ENCODE data around the gene PTPRT. TPM values are rescaled to one million over a fixed set of nuclear protein-coding genes. Genes with fewer than 3 reads are reported as not detected.

The PTPRT gene
- total RNA-seq, 1 experiment from 2014 or later = 0.13 TPM

- Mint-ChIP-seq H3K36me3 (ENCODE audit: insufficient read depth in 1 of 3, low read depth in 3 of 3) (no peaks in the 10 kb centered on the region; a peak in 1 of 7 replicates), H3K4me1 (no peaks in the 10 kb centered on the region)
- no peak overlapping the region for H2AFZ ChIP-seq (ENCODE audit: low read length)
Observed at GRCh38 chr20:42949950-42950349, 239.8 kb downstream of the PTPRT start.

More at GRCh38 chr20:42949950-42950349, 239.8 kb downstream of the PTPRT start:
- Mint-ChIP-seq H3K4me3 (no peak overlapping the region), H3K27ac (peak overlapping the region in 1 of 3 experiments; percentile 12; a peak in 1 of 7 replicates), H3K9me3 (peaks cover 0 to 2% of the 10 kb centered on the region in 2 experiments; a peak in 1 of 5 replicates), H3K27me3 (ENCODE audit: low read depth) (peaks cover 4% of the 10 kb centered on the region)
- Histone ChIP-seq H3K27ac (ENCODE audit: insufficient read length, low read depth, low read length) (no peak overlapping the region), H3K56ac (ENCODE audit: insufficient read length, low read depth, low read length) (no peak overlapping the region), H2BK5ac (ENCODE audit: insufficient read length, low read length) (no peak overlapping the region), H2BK120ac (ENCODE audit: low read depth, low read length, poor library complexity, severe bottlenecking) (no peak overlapping the region), H2BK12ac (ENCODE audit: insufficient read length, low read depth, low read length) (no peak overlapping the region), H3K9me3 (ENCODE audit: control insufficient read depth, low read depth, low read length) (peaks cover 5% of the 10 kb centered on the region), H3K14ac (ENCODE audit: insufficient read depth, low read length) (no peak overlapping the region), H3K79me1 (ENCODE audit: insufficient read depth, low read depth, low read length, poor library complexity, severe bottlenecking) (no peaks in the 10 kb centered on the region), H2BK15ac (ENCODE audit: low read depth, low read length) (no peak overlapping the region), H3K23me2 (ENCODE audit: insufficient read length, low read depth, low read length, poor library complexity, severe bottlenecking) (no peaks in the 10 kb centered on the region), H3K27me3 (ENCODE audit: insufficient read depth, low read length) (no peaks in the 10 kb centered on the region), H4K20me1 (ENCODE audit: control insufficient read depth, insufficient read depth, insufficient read length) (no peaks in the 10 kb centered on the region), H3K4ac (ENCODE audit: low read depth, low read length) (no peak overlapping the region), H3T11ph (ENCODE audit: low read length) (no peak overlapping the region), H3K9ac (ENCODE audit: extremely low read depth, insufficient read length, low read length) (no peak overlapping the region), H3K23ac (ENCODE audit: insufficient read length, low read depth, low read length) (no peak overlapping the region), H3K79me2 (ENCODE audit: insufficient read depth, low read length) (no peaks in the 10 kb centered on the region), H2AK5ac (ENCODE audit: insufficient read length, low read length) (no peak overlapping the region), H4K5ac (ENCODE audit: insufficient read length, low read depth, low read length) (no peak overlapping the region), H3K18ac (ENCODE audit: insufficient read length, low read depth, low read length) (no peak overlapping the region), H2BK20ac (ENCODE audit: low read depth, low read length, poor library complexity, severe bottlenecking) (no peak overlapping the region), H3K4me2 (ENCODE audit: insufficient read depth, insufficient read length, low read length) (no peak overlapping the region), H4K91ac (ENCODE audit: insufficient read length, low read depth, low read length) (no peak overlapping the region), H3K4me1 (ENCODE audit: insufficient read depth, low read length) (no peaks in the 10 kb centered on the region), H4K8ac (replicated peaks; ENCODE audit: insufficient read length, low read depth, low read length) (no peak overlapping the region)
- TF ChIP-seq CTCF (conservative IDR thresholded peaks at IDR 0.05) = 0 out of 3 replicates have a peak, but pooled peaks have one; percentile 16
- DNase-seq = no peak
- no CpG with 5 or more reads among the region's 7 CpGs for WGBS (ENCODE audit: extremely low coverage, insufficient read length, low lambda C conversion rate)
